Right lobe of liver (tissue), 6 donors: ENCODE results near the gene CDCA5. TPM values are rescaled to one million over a fixed set of nuclear protein-coding genes. Genes with fewer than 3 reads are reported as not detected.

Source experiments
- ATAC-seq, 4 donors: fragments of 200-7000 bp; cut with Tn5 transposase; one replicate each; pipeline ENCODE4 v1.9.1; 2020; ENCODE audit warnings: mild to moderate bottlenecking in 4 of 4, moderate library complexity in 4 of 4
- DNase-seq, 3 donors: peaks; one replicate each; pipeline ENCODE4 v3.0.0-alpha.2; 2020
- H3K27ac ChIP-seq, 3 donors: fragments of 200-600 bp; one replicate each; pipeline ENCODE4 v1.8.0; 2022
- H3K27me3 ChIP-seq, 2 donors: fragments of 200-600 bp; one replicate each; pipeline ENCODE4 v1.8.0; 2022
- H3K36me3 ChIP-seq, 4 donors: fragments of 200-600 bp; sonication (generic) in 1 of 4; one replicate each; pipeline versions ENCODE4 v1.5.1 to v1.8.0; 2017 to 2022; ENCODE audit warnings: control low read depth in 1 of 4
- H3K4me1 ChIP-seq, 4 donors: fragments of 200-600 bp; sonication (generic) in 1 of 4; one replicate each; pipeline versions ENCODE4 v1.5.1 to v1.8.0; 2017 to 2022; ENCODE audit warnings: control low read depth in 1 of 4
- H3K4me3 ChIP-seq, 3 donors: fragments of 200-600 bp; one replicate each; pipeline ENCODE4 v1.8.0; 2022
- H3K9me3 ChIP-seq, 4 donors: fragments of 200-600 bp; sonication (generic) in 1 of 4; one replicate each; pipeline versions ENCODE4 v1.5.1 to v1.8.0; 2017 to 2022; ENCODE audit warnings: control low read depth in 1 of 4
- CTCF ChIP-seq, 4 donors: fragments of 200-600 bp in 3 of 4; fragments of 450-650 bp in 1 of 4; IDR thresholded peaks; one replicate each; pipeline versions ENCODE4 v1.5.1 to v1.8.0; 2016 to 2022; ENCODE audit warnings: antibody characterized with exemption in 4 of 4, mild to moderate bottlenecking in 2 of 4
- POLR2A ChIP-seq: fragments of 450-650 bp; IDR thresholded peaks from one replicate; pipeline ENCODE4 v1.6.1; 2017; ENCODE audit warnings: antibody characterized with exemption, mild to moderate bottlenecking
- WGBS: methylation state at CpG from one replicate; pipeline ENCODE4 v1.1.6; 2018; ENCODE audit warnings: low coverage, low lambda C conversion rate; ENCODE audit not compliant: insufficient coverage; ENCODE audit errors: missing lambda C conversion rate; 5-methylcytosine and 5-hydroxymethylcytosine counted together
- intact Hi-C, 2 donors: fragments of 100-400 bp; cut with DNase I; formaldehyde crosslinking; loops; one replicate each; pipeline versions ENCODE4 v1.11.2 to v1.14.1; 2022
- total RNA-seq, 6 experiments: library from RNA; depleted of rRNA in 2 of 6; stranded (reverse); fragments of >200 nt in 2 of 6; fragmentation: NEBNext Ultra II Directional in 3 of 6; extraction: Animal tissue kit (Norgen Biotek cat#: 25700) in 3 of 6; gene quantifications; one replicate each; pipeline versions ENCODE4 v1.1.0 to v1.2.4, GENCODE V29; 2016 to 2023
- donor health status: DM: no; HTN: yes; CAD: no.
- donor health status: DM: no; HTN: no; CAD: no.
- donor health status: DM: no; HTN: no; CAD: no.
- donor health status: DM: no; HTN: yes; CAD: no.
- donor health status: DM: no; HTN: yes; CAD: no.

Gene CDCA5
- total RNA-seq, 6 experiments from 2014 or later = 0.31 to 2.3 (median 1.0) TPM

GRCh38 chr11:65069217-65069616 is 14.6 kb downstream of the CDCA5 start:
- H3K27me3 ChIP-seq = no peaks in the 10 kb centered on the region
- no peaks in the 10 kb centered on the region for H3K4me1 ChIP-seq
- DNase-seq (no peak), ATAC-seq (no peak)
- no peaks in the 10 kb centered on the region for H3K36me3 ChIP-seq
- H3K4me3 ChIP-seq = no peak overlapping the region
- intact Hi-C loops = no loop called here
- H3K27ac ChIP-seq = no peak overlapping the region
- WGBS = 28% methylated on average over 8 of the region's 9 CpGs
- TF ChIP-seq CTCF (IDR thresholded peaks at IDR 0.05) (no peak), POLR2A (no peak)
- H3K9me3 ChIP-seq = no peaks in the 10 kb centered on the region

- no peaks in the 10 kb centered on the region for H3K4me1 ChIP-seq
- H3K27me3 ChIP-seq = no peaks in the 10 kb centered on the region
- no peaks in the 10 kb centered on the region for H3K36me3 ChIP-seq
- no peak overlapping the region for H3K4me3 ChIP-seq
- H3K9me3 ChIP-seq = no peaks in the 10 kb centered on the region
- TF ChIP-seq CTCF (IDR thresholded peaks at IDR 0.05) (no peak), POLR2A (no peak)
- ATAC-seq (no peak), DNase-seq (no peak)
- WGBS = 79% methylated on average over 6 of the region's 10 CpGs
- intact Hi-C loops = no loop called here
- no peak overlapping the region for H3K27ac ChIP-seq
Measured at GRCh38 chr11:65067446-65067845, 16.4 kb downstream of the CDCA5 start.

GRCh38 chr11:65066805-65067291 is 17.0 kb downstream of the CDCA5 start:
- DNase-seq (no peak), ATAC-seq (no peak)
- WGBS = no CpG with 5 or more reads among the region's 4 CpGs
- no peak for TF ChIP-seq POLR2A
- Histone ChIP-seq H3K4me3 (no peak overlapping the region), H3K27me3 (no peaks in the 10 kb centered on the region), H3K27ac (no peak overlapping the region), H3K9me3 (no peaks in the 10 kb centered on the region), H3K36me3 (no peaks in the 10 kb centered on the region), H3K4me1 (no peaks in the 10 kb centered on the region)
- intact Hi-C loops = no loop called here

- Histone ChIP-seq H3K9me3 (no peaks in the 10 kb centered on the region), H3K27me3 (no peaks in the 10 kb centered on the region), H3K27ac (no peak overlapping the region), H3K4me1 (no peaks in the 10 kb centered on the region), H3K36me3 (no peaks in the 10 kb centered on the region), H3K4me3 (no peak overlapping the region)
- TF ChIP-seq CTCF (IDR thresholded peaks at IDR 0.05) (no peak), POLR2A (no peak)
- intact Hi-C loops = no loop called here
- ATAC-seq = no peak
- no peak for DNase-seq
- WGBS = 86% methylated on average over 5 of the region's 11 CpGs
Measured at GRCh38 chr11:65066315-65066714, 17.5 kb downstream of the CDCA5 start.

GRCh38 chr11:65065851-65066250 is 18.0 kb downstream of the CDCA5 start:
- Histone ChIP-seq H3K9me3 (no peaks in the 10 kb centered on the region), H3K27me3 (no peaks in the 10 kb centered on the region), H3K4me1 (no peaks in the 10 kb centered on the region), H3K27ac (no peak overlapping the region), H3K4me3 (no peak overlapping the region), H3K36me3 (no peaks in the 10 kb centered on the region)
- TF ChIP-seq POLR2A (no peak), CTCF (IDR thresholded peaks at IDR 0.05) (no peak)
- no peak for DNase-seq
- intact Hi-C loops = no loop called here
- no peak for ATAC-seq
- WGBS = 75% methylated on average over 5 of the region's 7 CpGs
